PC-9 (cell line): ENCODE data around the gene TSLP. TPM values are rescaled to one million over a fixed set of nuclear protein-coding genes. Genes with fewer than 3 reads are reported as not detected.

Experiments
- BruUV-seq: library from RNA; stranded (reverse); fragments of 400-500 nt; replicated peaks from 2 replicates; lab custom pipeline; 2021; lab: Mats Ljungman, UMichigan
- CTCF ChIA-PET: fragments of 300-600 bp; sonication (Branson Sonifier 250); formaldehyde crosslinking; loops from one replicate; lab custom pipeline; 2022; ENCODE audit warnings: antibody characterized with exemption; lab: Charles Lee
- POLR2A ChIA-PET: fragments of 300-600 bp; sonication (Branson Sonifier 250); formaldehyde crosslinking; loops from one replicate; lab custom pipeline; 2022; ENCODE audit warnings: antibody characterized with exemption; ENCODE audit not compliant: unreplicated experiment; lab: Charles Lee
- DNase-seq, 2 experiments: peaks; one replicate each; pipeline versions ENCODE4 v3.0.0 to v3.0.0-alpha.2; 2015 to 2022; ENCODE audit warnings: mixed read lengths in 1 of 2
- H2AFZ ChIP-seq: fragments of 200-600 bp; sonication (generic); 2 replicates; pipeline ENCODE4 v1.8.1; 2017; ENCODE audit warnings: antibody characterized with exemption
- H3F3A ChIP-seq: fragments of 200-600 bp; sonication (generic); 2 replicates; pipeline ENCODE4 v1.8.1; 2017; ENCODE audit warnings: antibody characterized with exemption, mild to moderate bottlenecking, low read depth; ENCODE audit not compliant: insufficient read depth
- H3K27ac ChIP-seq: fragments of 200-600 bp; sonication (generic); 2 replicates; pipeline ENCODE4 v1.6.1; 2016; ENCODE audit warnings: mixed run types
- H3K27me3 ChIP-seq: fragments of 200-600 bp; sonication (generic); 2 replicates; pipeline ENCODE4 v1.6.1; 2016; ENCODE audit warnings: low read depth, mixed run types; ENCODE audit not compliant: insufficient read depth
- H3K36me3 ChIP-seq: fragments of 200-600 bp; sonication (generic); 2 replicates; pipeline ENCODE4 v1.6.1; 2016; ENCODE audit warnings: low read depth, mixed run types
- H3K4me1 ChIP-seq: fragments of 200-600 bp; sonication (generic); replicated peaks from 2 replicates; pipeline ENCODE4 v1.6.1; 2016; ENCODE audit warnings: mixed run types; ENCODE audit not compliant: insufficient read depth
- H3K4me2 ChIP-seq: fragments of 200-600 bp; sonication (generic); 2 replicates; pipeline ENCODE4 v1.6.1; 2017; ENCODE audit warnings: mixed run types
- H3K4me3 ChIP-seq: fragments of 200-600 bp; sonication (generic); 2 replicates; pipeline ENCODE4 v1.6.1; 2016; ENCODE audit warnings: mixed run types
- H3K79me2 ChIP-seq: fragments of 200-600 bp; sonication (generic); 2 replicates; pipeline ENCODE4 v1.6.1; 2017; ENCODE audit warnings: low read depth, mixed run types
- H3K9me2 ChIP-seq: fragments of 200-600 bp; sonication (generic); 2 replicates; pipeline ENCODE4 v1.8.1; 2017; ENCODE audit warnings: mild to moderate bottlenecking; ENCODE audit not compliant: insufficient read depth
- H3K9me3 ChIP-seq: fragments of 200-600 bp; sonication (generic); 2 replicates; pipeline ENCODE4 v1.8.1; 2016; ENCODE audit warnings: low read depth; ENCODE audit not compliant: insufficient read depth
- H4K20me1 ChIP-seq: fragments of 200-600 bp; sonication (generic); 2 replicates; pipeline ENCODE4 v1.8.1; 2017; ENCODE audit not compliant: insufficient read depth
- EZH2 ChIP-seq: fragments of 200-600 bp; sonication (generic); IDR thresholded peaks from 2 replicates; pipeline ENCODE4 v1.8.0; 2017; ENCODE audit warnings: antibody characterized with exemption, low read depth
- intact Hi-C: fragments of 100-400 bp; cut with micrococcal nuclease; formaldehyde crosslinking; loops from one replicate; pipeline ENCODE4 v1.10.0; 2022; ENCODE audit not compliant: unreplicated experiment
- total RNA-seq: library from RNA; stranded (reverse); gene quantifications from 2 replicates; pipeline ENCODE4 v1.2.3, GENCODE V29; 2021
- TF ChIP-seq, protein P1 (sequence below): fragments of 200-600 bp; sonication (generic); conservative IDR thresholded peaks from 2 replicates; pipeline ENCODE4 v1.6.1; 2017; ENCODE audit warnings: mixed run types, antibody characterized with exemption, mild to moderate bottlenecking, moderate library complexity

Gene TSLP
- total RNA-seq, 1 experiment from 2014 or later: not detected

DNA sequence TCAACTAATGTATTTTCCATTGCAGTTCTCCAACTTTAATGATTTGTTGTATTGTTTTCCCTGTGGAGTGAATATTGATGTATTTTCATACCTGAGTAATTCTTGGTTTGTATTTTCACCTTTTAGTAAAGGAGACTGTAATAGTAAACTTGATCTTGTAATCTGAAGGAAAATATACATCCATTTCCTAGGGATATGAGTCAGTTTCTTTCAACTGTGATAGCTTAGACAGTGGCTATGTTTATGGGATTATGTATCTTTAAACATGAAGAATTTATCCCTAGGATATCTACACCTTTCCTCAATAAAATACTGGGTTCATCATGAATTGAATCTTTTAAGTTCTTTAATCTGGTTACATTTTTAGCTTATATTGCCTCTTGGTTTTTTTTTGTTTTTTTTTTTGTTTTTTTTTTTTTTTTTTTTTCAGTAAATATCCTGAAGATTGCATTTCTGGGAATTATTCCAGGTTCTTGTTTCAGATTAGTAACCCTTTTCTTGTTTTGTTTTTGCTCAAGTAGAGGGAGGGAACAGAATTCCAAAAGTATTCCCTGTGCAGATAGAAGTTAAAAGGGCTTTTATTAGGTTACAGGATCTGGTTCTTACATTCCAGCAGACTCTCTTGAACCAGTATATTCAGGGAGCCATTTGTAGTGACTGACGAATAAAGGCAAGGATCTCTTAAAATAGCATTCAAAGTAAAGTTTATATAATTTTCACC, 27.7 kb downstream of the TSLP start:
- BruUV-seq: no TSS peak
- POLR2A ChIA-PET: no interaction called here

DNA sequence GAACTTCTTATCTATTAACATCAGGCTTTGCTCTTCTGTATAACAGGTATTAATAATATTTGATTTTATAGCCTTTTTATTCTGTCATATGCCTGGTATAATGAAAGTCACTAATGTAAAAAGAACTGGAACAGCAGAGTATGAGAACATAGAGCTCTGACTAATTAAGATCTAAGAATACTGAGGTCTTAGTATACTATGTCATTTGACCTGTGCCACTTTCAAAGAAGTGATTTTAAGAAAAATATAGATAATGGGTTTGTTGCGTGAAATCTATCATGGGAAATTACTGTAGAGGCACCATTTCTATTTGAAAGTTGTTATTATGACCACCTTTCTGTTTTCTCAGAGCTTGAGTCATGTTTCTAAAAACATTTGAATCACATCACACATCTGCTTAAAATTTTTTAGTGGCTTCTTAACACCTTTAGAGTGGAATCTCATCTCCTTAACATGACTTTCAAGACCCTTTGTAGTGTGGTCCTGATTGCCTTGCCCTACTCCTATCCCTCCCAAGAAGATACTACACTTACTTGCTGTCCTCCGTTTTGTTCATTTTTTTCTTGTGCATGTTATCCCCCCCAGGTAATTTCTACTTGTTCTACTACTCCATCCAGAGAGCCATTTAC, 34.9 kb downstream of the TSLP start:
- ChIA-PET POLR2A (no interaction called here), CTCF (no interaction called here)
- TF ChIP-seq, protein P1, sequence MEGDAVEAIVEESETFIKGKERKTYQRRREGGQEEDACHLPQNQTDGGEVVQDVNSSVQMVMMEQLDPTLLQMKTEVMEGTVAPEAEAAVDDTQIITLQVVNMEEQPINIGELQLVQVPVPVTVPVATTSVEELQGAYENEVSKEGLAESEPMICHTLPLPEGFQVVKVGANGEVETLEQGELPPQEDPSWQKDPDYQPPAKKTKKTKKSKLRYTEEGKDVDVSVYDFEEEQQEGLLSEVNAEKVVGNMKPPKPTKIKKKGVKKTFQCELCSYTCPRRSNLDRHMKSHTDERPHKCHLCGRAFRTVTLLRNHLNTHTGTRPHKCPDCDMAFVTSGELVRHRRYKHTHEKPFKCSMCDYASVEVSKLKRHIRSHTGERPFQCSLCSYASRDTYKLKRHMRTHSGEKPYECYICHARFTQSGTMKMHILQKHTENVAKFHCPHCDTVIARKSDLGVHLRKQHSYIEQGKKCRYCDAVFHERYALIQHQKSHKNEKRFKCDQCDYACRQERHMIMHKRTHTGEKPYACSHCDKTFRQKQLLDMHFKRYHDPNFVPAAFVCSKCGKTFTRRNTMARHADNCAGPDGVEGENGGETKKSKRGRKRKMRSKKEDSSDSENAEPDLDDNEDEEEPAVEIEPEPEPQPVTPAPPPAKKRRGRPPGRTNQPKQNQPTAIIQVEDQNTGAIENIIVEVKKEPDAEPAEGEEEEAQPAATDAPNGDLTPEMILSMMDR: no peak
- no peak for TF ChIP-seq EZH2
- Histone ChIP-seq H3K9me2 (no peaks in the 10 kb centered on the region), H3K4me2 (no peak overlapping the region), H3K27me3 (no peaks in the 10 kb centered on the region), H3F3A (no peaks in the 10 kb centered on the region), H3K4me3 (no peak overlapping the region), H3K27ac (no peak overlapping the region), H3K79me2 (no peaks in the 10 kb centered on the region), H4K20me1 (no peaks in the 10 kb centered on the region; the same call in 1 of the 2 replicates), H3K36me3 (peaks cover 51% of the 10 kb centered on the region), H2AFZ (no peak overlapping the region), H3K4me1 (no peaks in the 10 kb centered on the region), H3K9me3 (no peaks in the 10 kb centered on the region)
- BruUV-seq: no TSS peak
- DNase-seq: no peak
- intact Hi-C loops: no loop called here

More for the DNA sequence above, 27.7 kb downstream of the TSLP start:
- no peaks in the 10 kb centered on the region for H3K9me3 ChIP-seq
- intact Hi-C loops: no loop called here
- peaks cover 13% of the 10 kb centered on the region for H4K20me1 ChIP-seq
- TF ChIP-seq, protein P1: no peak
- TF ChIP-seq EZH2: no peak
- no peaks in the 10 kb centered on the region for H3K27me3 ChIP-seq
- no peak overlapping the region for H2AFZ ChIP-seq
- peaks cover 23% of the 10 kb centered on the region for H3K79me2 ChIP-seq
- CTCF ChIA-PET: no interaction called here
- H3K4me1 ChIP-seq: peaks cover 2% of the 10 kb centered on the region; the same call in 1 of the 2 replicates
- H3K27ac ChIP-seq: no peak overlapping the region
- no peaks in the 10 kb centered on the region for H3K9me2 ChIP-seq
- H3K4me2 ChIP-seq: no peak overlapping the region
- DNase-seq: no peak
- peaks cover 41% of the 10 kb centered on the region for H3K36me3 ChIP-seq
- no peaks in the 10 kb centered on the region for H3F3A ChIP-seq
- H3K4me3 ChIP-seq: no peak overlapping the region

DNA sequence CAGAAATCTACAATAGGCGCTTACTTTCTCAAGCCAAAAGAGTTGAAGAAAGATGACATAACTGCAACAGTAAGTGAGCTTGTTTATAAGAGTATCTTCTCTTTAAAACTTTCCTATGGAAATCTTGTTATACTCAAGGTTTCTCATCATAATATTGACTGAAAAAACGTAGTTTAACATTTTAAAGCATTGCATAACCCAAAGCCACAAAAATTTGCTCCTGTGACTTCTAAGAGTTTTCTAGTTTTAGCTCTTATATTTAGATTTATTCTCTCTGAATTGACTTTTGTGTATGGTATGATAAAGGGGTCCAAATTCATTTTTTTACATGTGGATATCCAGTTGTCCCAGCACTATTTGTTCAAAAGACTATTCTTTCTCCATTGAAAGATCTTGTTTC, 35.9 kb downstream of the TSLP start:
- no peaks in the 10 kb centered on the region for H3K4me1 ChIP-seq
- intact Hi-C loops: no loop called here
- H3K4me3 ChIP-seq: no peak overlapping the region
- H4K20me1 ChIP-seq: peaks cover 5% of the 10 kb centered on the region; the same call in 1 of the 2 replicates
- peaks cover 46% of the 10 kb centered on the region for H3K36me3 ChIP-seq
- H3K79me2 ChIP-seq: no peaks in the 10 kb centered on the region
- ChIA-PET POLR2A (no interaction called here), CTCF (no interaction called here)
- H3K4me2 ChIP-seq: no peak overlapping the region
- H3K27me3 ChIP-seq: no peaks in the 10 kb centered on the region
- no TSS peak for BruUV-seq
- H2AFZ ChIP-seq: no peak overlapping the region
- no peaks in the 10 kb centered on the region; the same call in 1 of the 2 replicates for H3F3A ChIP-seq
- no peaks in the 10 kb centered on the region for H3K9me3 ChIP-seq
- H3K27ac ChIP-seq: no peak overlapping the region
- DNase-seq: no peak
- no peaks in the 10 kb centered on the region for H3K9me2 ChIP-seq
- TF ChIP-seq, protein P1: no peak
- TF ChIP-seq EZH2: no peak
